Ishikawa (cell line): ENCODE data around the gene CD34.

Experiments used
- CEBPB ChIP-seq: IDR thresholded peaks from 2 replicates; pipeline ENCODE4 v1.6.1; 2012
- CREB1 ChIP-seq: IDR thresholded peaks from 2 replicates; pipeline ENCODE4 v1.6.1; 2012; ENCODE audit warnings: low read depth
- EGR1 ChIP-seq: IDR thresholded peaks from 2 replicates; pipeline ENCODE4 v1.6.1; 2012
- EP300 ChIP-seq: IDR thresholded peaks from 2 replicates; pipeline ENCODE4 v1.6.1; 2012; ENCODE audit warnings: borderline replicate concordance
- FOXM1 ChIP-seq: IDR thresholded peaks from 2 replicates; pipeline ENCODE4 v1.6.1; 2012; ENCODE audit warnings: low read depth, borderline replicate concordance
- NFIC ChIP-seq: IDR thresholded peaks from 2 replicates; pipeline ENCODE4 v1.6.1; 2012
- RAD21 ChIP-seq: IDR thresholded peaks from 2 replicates; pipeline ENCODE4 v1.6.1; 2012; ENCODE audit warnings: low read depth
- TAF1 ChIP-seq: IDR thresholded peaks from 2 replicates; pipeline ENCODE4 v1.6.1; 2012; ENCODE audit warnings: low read depth, mild to moderate bottlenecking
- TCF12 ChIP-seq: IDR thresholded peaks from 2 replicates; pipeline ENCODE4 v1.6.1; 2012; ENCODE audit warnings: low read depth
- TEAD4 ChIP-seq: IDR thresholded peaks from 2 replicates; pipeline ENCODE4 v1.6.1; 2012
- YY1 ChIP-seq: IDR thresholded peaks from 2 replicates; pipeline ENCODE4 v1.6.1; 2012; ENCODE audit warnings: low read depth
- ZBTB7A ChIP-seq: IDR thresholded peaks from 2 replicates; pipeline ENCODE4 v1.6.1; 2012; ENCODE audit warnings: low read depth
- TF ChIP-seq, protein P1 (sequence below): IDR thresholded peaks from 2 replicates; pipeline ENCODE4 v1.6.1; 2012; ENCODE audit warnings: low read depth, mild to moderate bottlenecking
- TF ChIP-seq, protein P2 (sequence below): IDR thresholded peaks from 2 replicates; pipeline ENCODE4 v1.6.1; 2012
- TF ChIP-seq, protein P3 (sequence below): IDR thresholded peaks from 2 replicates; pipeline ENCODE4 v1.6.1; 2012

CD34 gene

DNA sequence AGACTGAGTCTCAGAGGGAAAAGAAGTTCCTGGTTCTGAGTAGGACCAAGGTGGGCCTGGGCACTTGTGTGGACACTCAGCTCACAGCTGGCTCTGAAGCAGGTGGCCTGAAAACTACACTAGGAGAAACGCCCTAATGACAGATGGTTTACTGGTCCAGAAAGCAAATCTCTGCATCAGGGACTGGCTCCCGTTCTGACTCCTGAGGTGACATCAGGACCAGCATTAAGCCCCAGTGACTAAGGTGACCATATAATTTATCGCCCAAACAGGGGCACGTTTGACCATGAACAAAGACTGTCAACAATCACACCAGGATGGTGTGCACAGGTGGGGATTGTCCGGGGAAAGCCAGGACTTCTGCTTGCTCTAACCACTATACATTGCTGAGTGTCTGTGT is 12.2 kb upstream of the CD34 start:
- TF ChIP-seq, protein P1, sequence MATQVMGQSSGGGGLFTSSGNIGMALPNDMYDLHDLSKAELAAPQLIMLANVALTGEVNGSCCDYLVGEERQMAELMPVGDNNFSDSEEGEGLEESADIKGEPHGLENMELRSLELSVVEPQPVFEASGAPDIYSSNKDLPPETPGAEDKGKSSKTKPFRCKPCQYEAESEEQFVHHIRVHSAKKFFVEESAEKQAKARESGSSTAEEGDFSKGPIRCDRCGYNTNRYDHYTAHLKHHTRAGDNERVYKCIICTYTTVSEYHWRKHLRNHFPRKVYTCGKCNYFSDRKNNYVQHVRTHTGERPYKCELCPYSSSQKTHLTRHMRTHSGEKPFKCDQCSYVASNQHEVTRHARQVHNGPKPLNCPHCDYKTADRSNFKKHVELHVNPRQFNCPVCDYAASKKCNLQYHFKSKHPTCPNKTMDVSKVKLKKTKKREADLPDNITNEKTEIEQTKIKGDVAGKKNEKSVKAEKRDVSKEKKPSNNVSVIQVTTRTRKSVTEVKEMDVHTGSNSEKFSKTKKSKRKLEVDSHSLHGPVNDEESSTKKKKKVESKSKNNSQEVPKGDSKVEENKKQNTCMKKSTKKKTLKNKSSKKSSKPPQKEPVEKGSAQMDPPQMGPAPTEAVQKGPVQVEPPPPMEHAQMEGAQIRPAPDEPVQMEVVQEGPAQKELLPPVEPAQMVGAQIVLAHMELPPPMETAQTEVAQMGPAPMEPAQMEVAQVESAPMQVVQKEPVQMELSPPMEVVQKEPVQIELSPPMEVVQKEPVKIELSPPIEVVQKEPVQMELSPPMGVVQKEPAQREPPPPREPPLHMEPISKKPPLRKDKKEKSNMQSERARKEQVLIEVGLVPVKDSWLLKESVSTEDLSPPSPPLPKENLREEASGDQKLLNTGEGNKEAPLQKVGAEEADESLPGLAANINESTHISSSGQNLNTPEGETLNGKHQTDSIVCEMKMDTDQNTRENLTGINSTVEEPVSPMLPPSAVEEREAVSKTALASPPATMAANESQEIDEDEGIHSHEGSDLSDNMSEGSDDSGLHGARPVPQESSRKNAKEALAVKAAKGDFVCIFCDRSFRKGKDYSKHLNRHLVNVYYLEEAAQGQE = no peak
- TF ChIP-seq NFIC (no peak), CREB1 (no peak), FOXM1 (no peak), EGR1 (no peak)
- TF ChIP-seq, protein P2, sequence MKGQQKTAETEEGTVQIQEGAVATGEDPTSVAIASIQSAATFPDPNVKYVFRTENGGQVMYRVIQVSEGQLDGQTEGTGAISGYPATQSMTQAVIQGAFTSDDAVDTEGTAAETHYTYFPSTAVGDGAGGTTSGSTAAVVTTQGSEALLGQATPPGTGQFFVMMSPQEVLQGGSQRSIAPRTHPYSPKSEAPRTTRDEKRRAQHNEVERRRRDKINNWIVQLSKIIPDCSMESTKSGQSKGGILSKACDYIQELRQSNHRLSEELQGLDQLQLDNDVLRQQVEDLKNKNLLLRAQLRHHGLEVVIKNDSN = no peak

DNA sequence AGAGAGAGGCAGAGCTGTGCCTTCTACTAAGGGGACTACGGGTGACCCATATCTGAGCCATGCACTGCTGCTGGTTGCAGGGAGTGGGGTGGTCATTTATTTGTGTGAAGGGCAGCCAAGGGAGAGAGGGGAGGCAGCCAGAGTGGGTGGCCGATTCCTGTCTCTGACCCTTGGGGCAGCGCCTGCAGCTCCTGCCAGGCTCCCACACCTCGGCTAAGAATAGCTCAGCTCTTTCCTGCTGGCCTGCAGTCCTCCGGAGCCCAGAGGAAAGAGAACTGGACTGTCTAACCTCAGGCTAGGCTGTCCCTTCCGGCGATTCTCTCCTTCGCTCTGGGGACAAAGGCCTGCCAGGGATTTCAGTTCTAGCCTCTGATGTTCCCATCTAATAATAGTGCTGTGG is 11.6 kb upstream of the CD34 start:
- TF ChIP-seq, protein P3, sequence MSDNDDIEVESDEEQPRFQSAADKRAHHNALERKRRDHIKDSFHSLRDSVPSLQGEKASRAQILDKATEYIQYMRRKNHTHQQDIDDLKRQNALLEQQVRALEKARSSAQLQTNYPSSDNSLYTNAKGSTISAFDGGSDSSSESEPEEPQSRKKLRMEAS = no peak
- TF ChIP-seq TEAD4 (no peak), NFIC (no peak), RAD21 (no peak), FOXM1 (no peak), CREB1 (no peak), TCF12 (no peak)

DNA sequence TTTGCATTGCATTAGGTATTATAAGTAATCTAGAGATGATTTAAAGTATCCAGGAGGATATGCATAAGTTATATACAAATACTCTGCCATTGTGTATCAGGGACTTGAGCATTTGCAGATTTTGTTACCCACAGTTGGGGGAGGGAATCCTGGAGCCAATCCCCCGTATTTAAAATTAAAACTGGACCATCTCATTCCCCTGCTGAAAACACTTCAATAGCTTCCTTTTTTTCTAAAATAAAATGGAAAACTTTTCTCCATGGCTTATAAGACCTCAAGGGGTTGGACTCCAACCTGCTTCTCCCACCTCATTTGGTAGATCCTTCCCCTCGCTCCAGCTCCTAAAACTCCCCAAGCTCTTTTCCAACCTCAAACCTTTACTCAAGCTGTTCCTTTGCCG is 10.4 kb upstream of the CD34 start:
- TF ChIP-seq TCF12 (no peak), NFIC (no peak), CEBPB (no peak), FOXM1 (no peak), TAF1 (no peak)
- TF ChIP-seq, protein P3 = no peak
- TF ChIP-seq, protein P2 = no peak

DNA sequence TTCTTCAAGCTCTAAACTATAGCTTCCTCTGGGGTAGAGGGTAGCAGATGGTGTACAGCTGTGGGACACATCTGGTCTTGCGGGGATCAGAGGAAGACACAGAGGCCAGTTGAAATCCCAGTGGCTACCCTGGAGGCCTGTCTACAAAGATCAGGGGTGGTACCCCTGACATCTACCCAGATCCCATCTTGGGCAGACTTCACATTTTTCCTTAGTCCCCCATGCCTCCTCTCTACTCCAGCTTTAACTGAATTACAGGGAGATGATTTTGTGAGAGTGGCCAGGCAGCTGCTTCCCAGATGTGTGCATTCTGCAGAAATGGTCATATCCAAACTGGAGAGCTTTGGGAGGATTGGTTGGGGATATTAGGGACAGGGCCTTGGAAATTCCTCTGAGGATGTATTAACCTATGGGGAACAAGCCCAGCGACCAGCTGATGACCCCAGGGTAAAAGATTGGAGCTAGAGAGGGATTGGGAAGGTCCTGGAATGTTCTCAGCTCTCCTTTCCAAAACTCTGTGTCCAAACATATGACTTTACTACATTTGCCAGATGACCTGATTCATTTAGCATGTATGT is 9.6 kb upstream of the CD34 start:
- TF ChIP-seq, protein P2 = no peak
- TF ChIP-seq, protein P3 = no peak
- TF ChIP-seq EGR1 = no peak

DNA sequence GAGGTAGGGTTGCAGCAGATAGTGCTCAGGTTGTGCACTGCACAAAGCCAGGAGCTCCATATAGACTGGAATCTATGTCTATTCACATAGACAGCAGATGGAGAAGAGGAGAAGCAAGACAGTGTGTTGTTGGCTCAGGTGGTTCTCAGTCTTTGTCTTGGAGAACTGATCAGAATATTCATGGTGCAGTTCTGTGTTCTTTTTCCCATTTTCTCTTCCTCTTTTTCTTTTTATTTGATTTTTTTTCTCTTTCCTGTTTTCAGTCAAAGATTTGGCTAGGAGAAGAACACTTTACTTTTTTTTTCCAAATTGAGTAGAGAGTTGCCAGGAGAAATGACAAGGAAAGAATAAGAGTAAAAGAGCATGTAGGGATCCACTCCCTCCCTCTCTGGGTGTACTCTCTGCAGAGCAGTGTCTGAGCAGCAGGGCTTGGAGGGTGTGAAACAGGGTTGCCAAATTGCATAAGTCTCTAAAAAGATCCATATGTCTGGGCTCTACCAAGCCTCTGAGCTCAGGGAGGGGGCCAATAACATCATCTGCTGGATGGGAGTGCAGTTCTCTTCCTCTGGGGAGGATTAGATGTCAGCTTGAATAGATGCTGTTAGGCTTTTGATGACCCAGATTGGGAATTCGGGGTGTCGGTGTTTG is 8.7 kb upstream of the CD34 start:
- TF ChIP-seq CEBPB (no peak), EGR1 (no peak), YY1 (no peak), FOXM1 (no peak), RAD21 (no peak), TCF12 (no peak), CREB1 (no peak), ZBTB7A (no peak)
- TF ChIP-seq, protein P2 = no peak

DNA sequence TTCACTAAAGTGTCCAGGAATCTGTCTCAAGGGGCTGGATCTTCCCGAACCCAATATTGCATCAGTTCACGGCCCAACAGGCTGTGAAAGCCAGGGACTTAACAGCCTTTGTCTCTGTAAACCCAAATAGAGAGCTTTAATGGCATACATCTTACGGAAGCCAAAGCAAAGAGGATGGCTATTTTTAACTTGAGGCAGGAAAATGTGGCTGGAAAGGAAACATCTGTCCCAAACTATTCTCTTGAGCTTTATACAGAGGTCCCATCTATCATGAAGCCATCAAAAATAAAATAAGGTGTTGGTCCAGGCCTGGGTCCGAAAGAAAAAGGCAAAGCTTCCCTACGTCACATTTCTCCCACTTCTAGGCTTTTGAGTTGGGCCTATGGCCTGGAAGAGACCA is 7.7 kb upstream of the CD34 start:
- TF ChIP-seq, protein P1 = no peak
- TF ChIP-seq CEBPB = no peak
- TF ChIP-seq EP300 = no peak
- no peak for TF ChIP-seq TEAD4
- no peak for TF ChIP-seq RAD21
- no peak for TF ChIP-seq NFIC
- TF ChIP-seq TAF1 = no peak
- TF ChIP-seq, protein P3 = no peak
- TF ChIP-seq TCF12 = no peak
- TF ChIP-seq, protein P2 = no peak
- no peak for TF ChIP-seq CREB1
- no peak for TF ChIP-seq ZBTB7A
- TF ChIP-seq YY1 = no peak
